ENCODE results near the gene PCID2. TPM values are rescaled to one million over a fixed set of nuclear protein-coding genes. Genes with fewer than 3 reads are reported as not detected.

PCID2 gene
- polyA plus RNA-seq, 1 experiment: 107 TPM

GRCh38 chr13:113239986-113240385 is 31.5 kb upstream of the PCID2 start:
- no peak overlapping the region for H3K4me3 ChIP-seq (ENCODE audit: low read depth, low read length)
- no peak for DNase-seq (ENCODE audit: low read depth, low spot score)
- ChIA-PET CTCF (no interaction called here), POLR2A (no interaction called here)
- H3K9me3 ChIP-seq (ENCODE audit: control insufficient read depth, insufficient read depth, low read length): no peaks in the 10 kb centered on the region
- H3K27ac ChIP-seq (ENCODE audit: low read depth, low read length): no peak overlapping the region
- H3K27me3 ChIP-seq (ENCODE audit: control insufficient read depth, insufficient read depth, low read length): no peaks in the 10 kb centered on the region
- no peak for TF ChIP-seq CTCF (IDR thresholded peaks at IDR 0.05; ENCODE audit: low read depth, low read length)

GRCh38 chr13:113239357-113239756 is 30.9 kb upstream of the PCID2 start:
- no peak for DNase-seq (ENCODE audit: low read depth, low spot score)
- TF ChIP-seq CTCF (IDR thresholded peaks at IDR 0.05; ENCODE audit: low read depth, low read length): no peak
- no peak overlapping the region for H3K4me3 ChIP-seq (ENCODE audit: low read depth, low read length)
- H3K27me3 ChIP-seq (ENCODE audit: control insufficient read depth, insufficient read depth, low read length): no peaks in the 10 kb centered on the region
- no peak overlapping the region for H3K27ac ChIP-seq (ENCODE audit: low read depth, low read length)
- no peaks in the 10 kb centered on the region for H3K9me3 ChIP-seq (ENCODE audit: control insufficient read depth, insufficient read depth, low read length)
- CTCF ChIA-PET: interaction anchor here (1.2 kb wide), 1 partner anchor 9 kb away, joined by 4 read pairs; no protein-coding TSS in a partner anchor
- POLR2A ChIA-PET: no interaction called here

- POLR2A ChIA-PET: no interaction called here
- H3K27ac ChIP-seq (ENCODE audit: low read depth, low read length): no peak overlapping the region
- CTCF ChIA-PET: interaction anchor here (1.2 kb wide), 1 partner anchor 9 kb away, joined by 4 read pairs; no protein-coding TSS in a partner anchor
- no peak overlapping the region for H3K4me3 ChIP-seq (ENCODE audit: low read depth, low read length)
- DNase-seq (ENCODE audit: low read depth, low spot score): no peak
- H3K27me3 ChIP-seq (ENCODE audit: control insufficient read depth, insufficient read depth, low read length): no peaks in the 10 kb centered on the region
- H3K9me3 ChIP-seq (ENCODE audit: control insufficient read depth, insufficient read depth, low read length): no peaks in the 10 kb centered on the region
- TF ChIP-seq CTCF (IDR thresholded peaks at IDR 0.05; ENCODE audit: low read depth, low read length): no peak
Observed at GRCh38 chr13:113238536-113238935, 30.1 kb upstream of the PCID2 start.

GRCh38 chr13:113233101-113233500 is 24.6 kb upstream of the PCID2 start:
- H3K27ac ChIP-seq (ENCODE audit: low read depth, low read length): no peak overlapping the region
- POLR2A ChIA-PET: no interaction called here
- CTCF ChIA-PET: no interaction called here
- TF ChIP-seq CTCF (IDR thresholded peaks at IDR 0.05; ENCODE audit: low read depth, low read length): no peak
- DNase-seq (ENCODE audit: low read depth, low spot score): no peak
- no peak overlapping the region for H3K4me3 ChIP-seq (ENCODE audit: low read depth, low read length)
- H3K9me3 ChIP-seq (ENCODE audit: control insufficient read depth, insufficient read depth, low read length): no peaks in the 10 kb centered on the region
- H3K27me3 ChIP-seq (ENCODE audit: control insufficient read depth, insufficient read depth, low read length): no peaks in the 10 kb centered on the region

- POLR2A ChIA-PET: no interaction called here
- TF ChIP-seq CTCF (IDR thresholded peaks at IDR 0.05; ENCODE audit: low read depth, low read length): no peak
- Histone ChIP-seq H3K27me3 (ENCODE audit: control insufficient read depth, insufficient read depth, low read length) (no peaks in the 10 kb centered on the region), H3K9me3 (ENCODE audit: control insufficient read depth, insufficient read depth, low read length) (no peaks in the 10 kb centered on the region), H3K27ac (ENCODE audit: low read depth, low read length) (no peak overlapping the region), H3K4me3 (ENCODE audit: low read depth, low read length) (no peak overlapping the region)
- CTCF ChIA-PET: no interaction called here
- no peak for DNase-seq (ENCODE audit: low read depth, low spot score)
Observed at GRCh38 chr13:113232208-113233003, 23.9 kb upstream of the PCID2 start.
